ENCODE results near the gene DEDD2.

GRCh38 chr19:42170715-42171114, 46.8 kb downstream of the DEDD2 start:
- TF ChIP-seq CTCF (IDR thresholded peaks at IDR 0.05): no peak
- no peak for TF ChIP-seq POLR2A (IDR thresholded peaks at IDR 0.05)

Measured in testis (tissue), 2 donors.